HCT116 (cell line): ENCODE data around the gene STK32C.

ENCODE experiments used
- CTCF ChIP-seq, 3 experiments: fragments of 200-600 bp in 1 of 3; sonication (generic) in 1 of 3; IDR thresholded peaks in 2 of 3; conservative IDR thresholded peaks in 1 of 3; 2 replicates each; pipeline ENCODE4 v1.5.1; 2012 to 2017; ENCODE audit warnings: low read depth in 2 of 3, low read length in 2 of 3, antibody characterized with exemption in 1 of 3, borderline replicate concordance in 1 of 3, control low read depth in 1 of 3, mild to moderate bottlenecking in 1 of 3, mixed read lengths in 1 of 3, mixed run types in 1 of 3, moderate library complexity in 1 of 3; ENCODE audit not compliant: insufficient read depth in 1 of 3
- EGR1 ChIP-seq: IDR thresholded peaks from 2 replicates; pipeline ENCODE4 v1.6.1; 2012; ENCODE audit warnings: low read depth
- EZH2 ChIP-seq: fragments of 200-600 bp; sonication (generic); IDR thresholded peaks from 2 replicates; pipeline ENCODE4 v1.6.1; 2017; ENCODE audit warnings: antibody characterized with exemption, mixed run types
- JUND ChIP-seq: IDR thresholded peaks from 2 replicates; pipeline ENCODE4 v1.6.1; 2012
- POLR2A ChIP-seq: IDR thresholded peaks from 2 replicates; pipeline ENCODE4 v1.7.0; 2011; ENCODE audit warnings: borderline replicate concordance; ENCODE audit not compliant: insufficient read depth, insufficient read length; ENCODE audit errors: extremely low read depth
- RAD21 ChIP-seq: IDR thresholded peaks from 2 replicates; pipeline ENCODE4 v1.6.1; 2012; ENCODE audit warnings: low read depth, mild to moderate bottlenecking
- SIN3A ChIP-seq: IDR thresholded peaks from 2 replicates; pipeline ENCODE4 v1.6.1; 2012; ENCODE audit warnings: low read depth
- SP1 ChIP-seq: IDR thresholded peaks from 2 replicates; pipeline ENCODE4 v1.6.1; 2012; ENCODE audit warnings: low read depth
- ZNF274 ChIP-seq: fragments of 200-500 bp; sonication (Bioruptor generic); IDR thresholded peaks from 2 replicates; pipeline ENCODE4 v1.6.1; 2014; ENCODE audit warnings: mild to moderate bottlenecking, low read depth, low read length, inconsistent platforms

- no peak for TF ChIP-seq RAD21
- no peak for TF ChIP-seq EZH2
- TF ChIP-seq SP1 = no peak
- TF ChIP-seq CTCF (IDR thresholded peaks at IDR 0.05 in 2 of 3, conservative IDR thresholded peaks at IDR 0.05 in 1 of 3; ENCODE audit: borderline replicate concordance in 1 of 3, insufficient read depth in 1 of 3, low read depth in 2 of 3, low read length in 2 of 3) = no peak
- TF ChIP-seq SIN3A = no peak
- TF ChIP-seq POLR2A = no peak
- TF ChIP-seq JUND = no peak
- no peak for TF ChIP-seq ZNF274
- TF ChIP-seq EGR1 = no peak
Measured at GRCh38 chr10:132232023-132232951, 75.5 kb downstream of the STK32C start.
